22Rv1 (cell line): Measurements from ENCODE around the gene GAB4.
"Not testable (repeated sequence)": the region's sequence is repeated elsewhere in the genome, so short reads cannot be mapped to it uniquely, and the experiment has no call there.

ENCODE experiments used
- ZFX ChIP-seq: fragments of 450-650 bp; IDR thresholded peaks from 2 replicates; pipeline ENCODE4 v1.6.1; 2017; ENCODE audit warnings: antibody characterized with exemption, borderline replicate concordance
- TF ChIP-seq, protein P1 (sequence below): fragments of 450-650 bp; IDR thresholded peaks from 2 replicates; pipeline ENCODE4 v1.5.1; 2017; ENCODE audit warnings: mild to moderate bottlenecking

DNA sequence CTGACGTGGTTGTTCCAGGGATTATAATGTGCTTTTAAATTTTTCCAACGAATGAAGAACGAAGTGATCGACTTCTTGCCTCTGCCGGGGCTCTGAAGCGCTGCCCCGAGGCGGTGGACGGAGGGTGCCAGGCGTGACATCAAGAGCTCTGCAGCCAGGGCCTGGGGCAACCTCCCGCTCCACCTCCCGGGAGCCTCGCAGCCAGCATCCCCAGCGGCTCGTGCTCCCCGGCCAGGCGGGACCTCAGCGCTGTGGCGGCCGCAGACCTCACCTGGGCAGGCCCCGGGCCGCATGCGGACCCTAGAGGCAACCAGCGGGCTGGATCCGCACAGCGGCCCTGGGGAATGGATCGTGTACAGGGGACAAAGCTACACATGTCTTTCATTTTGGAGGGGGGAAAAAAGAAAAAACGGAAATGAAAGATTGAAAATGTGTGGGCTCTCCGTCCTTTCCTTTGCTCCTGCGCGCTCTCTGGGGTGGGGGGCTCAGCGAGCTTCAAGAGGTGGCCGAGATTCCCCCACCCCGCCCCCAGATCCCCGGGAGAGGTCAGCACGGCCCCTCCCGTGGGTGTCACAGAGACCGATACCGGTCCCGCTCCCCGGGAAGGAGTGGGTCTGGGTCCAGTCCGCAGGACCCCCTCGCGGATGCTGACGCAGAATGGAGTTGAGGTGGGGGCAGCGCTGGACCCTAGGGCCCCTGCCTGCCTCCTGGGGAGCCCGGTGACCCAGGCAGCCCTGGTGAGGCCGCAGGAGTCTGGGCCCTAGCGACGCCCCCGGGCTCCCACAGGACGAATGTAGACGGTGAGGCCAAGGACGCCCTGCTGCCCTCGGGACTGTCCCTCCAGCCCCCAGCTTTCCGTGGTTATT lies 28.2 kb upstream of the GAB4 start:
- TF ChIP-seq, protein P1, sequence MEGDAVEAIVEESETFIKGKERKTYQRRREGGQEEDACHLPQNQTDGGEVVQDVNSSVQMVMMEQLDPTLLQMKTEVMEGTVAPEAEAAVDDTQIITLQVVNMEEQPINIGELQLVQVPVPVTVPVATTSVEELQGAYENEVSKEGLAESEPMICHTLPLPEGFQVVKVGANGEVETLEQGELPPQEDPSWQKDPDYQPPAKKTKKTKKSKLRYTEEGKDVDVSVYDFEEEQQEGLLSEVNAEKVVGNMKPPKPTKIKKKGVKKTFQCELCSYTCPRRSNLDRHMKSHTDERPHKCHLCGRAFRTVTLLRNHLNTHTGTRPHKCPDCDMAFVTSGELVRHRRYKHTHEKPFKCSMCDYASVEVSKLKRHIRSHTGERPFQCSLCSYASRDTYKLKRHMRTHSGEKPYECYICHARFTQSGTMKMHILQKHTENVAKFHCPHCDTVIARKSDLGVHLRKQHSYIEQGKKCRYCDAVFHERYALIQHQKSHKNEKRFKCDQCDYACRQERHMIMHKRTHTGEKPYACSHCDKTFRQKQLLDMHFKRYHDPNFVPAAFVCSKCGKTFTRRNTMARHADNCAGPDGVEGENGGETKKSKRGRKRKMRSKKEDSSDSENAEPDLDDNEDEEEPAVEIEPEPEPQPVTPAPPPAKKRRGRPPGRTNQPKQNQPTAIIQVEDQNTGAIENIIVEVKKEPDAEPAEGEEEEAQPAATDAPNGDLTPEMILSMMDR = not testable (repeated sequence)
- TF ChIP-seq ZFX = not testable (repeated sequence)
